GM21528 (cell line): Measurements from ENCODE around the gene USP17L24.
"Not testable (repeated sequence)": the region's sequence is repeated elsewhere in the genome, so short reads cannot be mapped to it uniquely, and the experiment has no call there.

Source experiments
- ATAC-seq: cut with Tn5 transposase; IDR thresholded peaks from one replicate; pipeline ENCODE4 v1.9.1; 2021; ENCODE audit warnings: mild to moderate bottlenecking, moderate library complexity; ENCODE audit not compliant: unreplicated experiment, low FRiP score

USP17L24 gene, protein sequence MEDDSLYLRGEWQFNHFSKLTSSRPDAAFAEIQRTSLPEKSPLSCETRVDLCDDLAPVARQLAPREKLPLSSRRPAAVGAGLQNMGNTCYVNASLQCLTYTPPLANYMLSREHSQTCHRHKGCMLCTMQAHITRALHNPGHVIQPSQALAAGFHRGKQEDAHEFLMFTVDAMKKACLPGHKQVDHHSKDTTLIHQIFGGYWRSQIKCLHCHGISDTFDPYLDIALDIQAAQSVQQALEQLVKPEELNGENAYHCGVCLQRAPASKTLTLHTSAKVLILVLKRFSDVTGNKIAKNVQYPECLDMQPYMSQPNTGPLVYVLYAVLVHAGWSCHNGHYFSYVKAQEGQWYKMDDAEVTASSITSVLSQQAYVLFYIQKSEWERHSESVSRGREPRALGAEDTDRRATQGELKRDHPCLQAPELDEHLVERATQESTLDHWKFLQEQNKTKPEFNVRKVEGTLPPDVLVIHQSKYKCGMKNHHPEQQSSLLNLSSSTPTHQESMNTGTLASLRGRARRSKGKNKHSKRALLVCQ

GRCh38 chr4:9324865-9325264, at the start of gene USP17L24:
USP17L24 (plus strand) TSS chr4:9325165; CDS start chr4:9325165, 0 bp downstream.
- not testable (repeated sequence) for ATAC-seq

- ATAC-seq: not testable (repeated sequence)
These were observed 774 bp upstream of the USP17L24 start for GRCh38 chr4:9324191-9324590.

DNA sequence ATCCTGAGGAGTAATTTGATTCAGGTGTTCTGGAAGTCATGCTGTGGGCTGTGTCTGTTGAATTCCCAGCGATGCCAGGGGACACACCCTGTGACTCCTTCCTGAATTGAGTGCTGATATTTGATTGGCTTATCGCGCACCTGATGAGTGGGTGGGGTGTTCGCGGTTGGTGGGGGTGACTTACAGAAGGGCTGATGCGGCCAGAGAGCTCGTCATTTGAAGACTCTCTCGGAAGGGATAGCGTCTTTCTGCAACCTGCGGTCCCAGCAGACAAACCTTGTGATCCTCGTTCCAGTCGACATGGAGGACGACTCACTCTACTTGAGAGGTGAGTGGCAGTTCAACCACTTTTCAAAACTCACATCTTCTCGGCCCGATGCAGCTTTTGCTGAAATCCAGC, 4.6 kb downstream of the USP17L24 start, which contains the start of gene USP17L25:
TSS of gene USP17L25 (plus strand) at position 301 of the 400 bp plus-strand sequence. CDS start at position 301, 0 bp downstream.
- ATAC-seq: not testable (repeated sequence)

DNA sequence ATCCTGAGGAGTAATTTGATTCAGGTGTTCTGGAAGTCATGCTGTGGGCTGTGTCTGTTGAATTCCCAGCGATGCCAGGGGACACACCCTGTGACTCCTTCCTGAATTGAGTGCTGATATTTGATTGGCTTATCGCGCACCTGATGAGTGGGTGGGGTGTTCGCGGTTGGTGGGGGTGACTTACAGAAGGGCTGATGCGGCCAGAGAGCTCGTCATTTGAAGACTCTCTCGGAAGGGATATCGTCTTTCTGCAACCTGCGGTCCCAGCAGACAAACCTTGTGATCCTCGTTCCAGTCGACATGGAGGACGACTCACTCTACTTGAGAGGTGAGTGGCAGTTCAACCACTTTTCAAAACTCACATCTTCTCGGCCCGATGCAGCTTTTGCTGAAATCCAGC, 9.4 kb downstream of the USP17L24 start, which contains the start of gene USP17L26:
TSS of gene USP17L26 (plus strand) at position 301 of the 400 bp plus-strand sequence. CDS start at position 301, 0 bp downstream.
- not testable (repeated sequence) for ATAC-seq

- ATAC-seq: not testable (repeated sequence)
These were observed 14.1 kb downstream of the USP17L24 start, which contains the start of gene USP17L5 for GRCh38 chr4:9339103-9339502. USP17L5 (plus strand) TSS chr4:9339403; CDS start chr4:9339403, 0 bp downstream.

- ATAC-seq: not testable (repeated sequence)
These were observed 18.9 kb downstream of the USP17L24 start, which contains the start of gene USP17L27 for GRCh38 chr4:9343848-9344247. USP17L27 (plus strand) TSS chr4:9344148; CDS start chr4:9344148, 0 bp downstream.

GRCh38 chr4:9348593-9348992, 23.6 kb downstream of the USP17L24 start, which contains the start of gene USP17L28:
USP17L28 (plus strand) TSS chr4:9348893; CDS start chr4:9348893, 0 bp downstream.
- not testable (repeated sequence) for ATAC-seq

DNA sequence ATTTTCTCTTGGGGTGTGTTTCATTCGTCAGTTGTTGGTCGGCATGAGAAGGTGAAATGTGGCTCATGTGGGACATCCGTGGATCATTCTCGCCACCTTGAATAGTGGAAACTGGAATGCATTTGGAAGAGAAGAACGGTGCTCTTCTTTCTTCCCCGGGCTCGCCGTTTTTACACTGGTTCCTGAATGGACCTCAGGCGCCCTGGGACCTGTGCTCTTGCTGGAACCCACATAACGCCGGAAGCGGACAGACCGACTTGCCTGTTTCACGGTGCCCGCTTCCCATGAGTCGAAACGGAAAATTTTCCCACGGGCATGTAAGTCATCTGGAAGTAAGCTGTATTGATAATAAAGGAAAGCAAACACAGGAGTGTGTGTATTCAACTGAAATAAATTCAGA, 25.9 kb downstream of the USP17L24 start:
- not testable (repeated sequence) for ATAC-seq

- not testable (repeated sequence) for ATAC-seq
These were observed 28.4 kb downstream of the USP17L24 start, which contains the start of gene USP17L29 for GRCh38 chr4:9353338-9353737. USP17L29 (plus strand) TSS chr4:9353638; CDS start chr4:9353638, 0 bp downstream.

DNA sequence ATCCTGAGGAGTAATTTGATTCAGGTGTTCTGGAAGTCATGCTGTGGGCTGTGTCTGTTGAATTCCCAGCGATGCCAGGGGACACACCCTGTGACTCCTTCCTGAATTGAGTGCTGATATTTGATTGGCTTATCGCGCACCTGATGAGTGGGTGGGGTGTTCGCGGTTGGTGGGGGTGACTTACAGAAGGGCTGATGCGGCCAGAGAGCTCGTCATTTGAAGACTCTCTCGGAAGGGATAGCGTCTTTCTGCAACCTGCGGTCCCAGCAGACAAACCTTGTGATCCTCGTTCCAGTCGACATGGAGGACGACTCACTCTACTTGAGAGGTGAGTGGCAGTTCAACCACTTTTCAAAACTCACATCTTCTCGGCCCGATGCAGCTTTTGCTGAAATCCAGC, 37.9 kb downstream of the USP17L24 start, which contains the start of gene USP17L30:
TSS of gene USP17L30 (plus strand) at position 301 of the 400 bp plus-strand sequence. CDS start at position 301, 0 bp downstream.
- ATAC-seq: not testable (repeated sequence)
